HG02610 (cell line): ENCODE data around the gene ST6GALNAC3.
A peak's percentile ranks its signal among the peaks of the same experiment; 100 is the strongest.

Experiments
- ATAC-seq: cut with Tn5 transposase; IDR thresholded peaks from one replicate; pipeline ENCODE4 v1.9.1; 2021; ENCODE audit warnings: mild to moderate bottlenecking, moderate library complexity; ENCODE audit not compliant: unreplicated experiment

Gene ST6GALNAC3

DNA sequence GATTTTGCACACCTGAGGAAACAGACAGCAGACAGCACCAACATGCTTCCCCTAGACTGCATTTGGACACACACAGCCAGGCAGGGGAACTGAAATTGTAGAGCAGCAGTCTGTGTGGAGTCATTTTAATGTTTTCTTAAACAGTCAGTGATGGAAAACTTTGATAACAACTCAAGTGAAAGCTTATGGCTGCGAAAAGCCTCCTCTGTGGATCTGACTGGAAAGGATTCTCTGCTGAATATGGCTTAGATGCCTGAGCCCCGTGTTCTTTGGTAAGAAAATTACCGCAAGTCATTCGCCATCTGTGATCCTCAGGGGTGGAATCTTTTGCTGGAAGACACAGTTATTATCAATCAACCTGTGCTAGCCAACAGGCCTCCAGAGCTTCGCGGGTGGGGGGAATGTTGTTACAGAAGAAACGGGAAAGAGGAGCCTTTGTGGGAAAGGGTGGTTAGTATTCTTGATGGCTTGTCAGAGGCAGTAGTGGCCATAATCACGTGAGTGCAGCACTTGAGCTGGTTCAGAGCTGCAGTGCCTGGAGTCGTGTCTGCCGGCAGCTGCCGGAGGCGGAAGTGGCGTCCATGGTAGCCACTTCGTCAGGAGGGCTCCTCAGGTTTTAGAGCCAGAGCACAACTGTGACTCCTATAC is 204.7 kb downstream of the ST6GALNAC3 start:
- no peak for ATAC-seq

- ATAC-seq: no peak
Measured at GRCh38 chr1:76281306-76281705, 206.8 kb downstream of the ST6GALNAC3 start.

GRCh38 chr1:76284842-76285241 is 210.3 kb downstream of the ST6GALNAC3 start:
- no peak for ATAC-seq

GRCh38 chr1:76285578-76286135 is 211.1 kb downstream of the ST6GALNAC3 start:
- ATAC-seq: no peak

GRCh38 chr1:76287917-76288316 is 213.4 kb downstream of the ST6GALNAC3 start:
- ATAC-seq: no peak

GRCh38 chr1:76288758-76289483 is 214.4 kb downstream of the ST6GALNAC3 start:
- no peak for ATAC-seq

GRCh38 chr1:76289692-76290091 is 215.1 kb downstream of the ST6GALNAC3 start:
- ATAC-seq: no peak

- no peak for ATAC-seq
Measured at GRCh38 chr1:76290271-76290670, 215.7 kb downstream of the ST6GALNAC3 start.

GRCh38 chr1:76291191-76291590 is 216.6 kb downstream of the ST6GALNAC3 start:
- no peak for ATAC-seq

DNA sequence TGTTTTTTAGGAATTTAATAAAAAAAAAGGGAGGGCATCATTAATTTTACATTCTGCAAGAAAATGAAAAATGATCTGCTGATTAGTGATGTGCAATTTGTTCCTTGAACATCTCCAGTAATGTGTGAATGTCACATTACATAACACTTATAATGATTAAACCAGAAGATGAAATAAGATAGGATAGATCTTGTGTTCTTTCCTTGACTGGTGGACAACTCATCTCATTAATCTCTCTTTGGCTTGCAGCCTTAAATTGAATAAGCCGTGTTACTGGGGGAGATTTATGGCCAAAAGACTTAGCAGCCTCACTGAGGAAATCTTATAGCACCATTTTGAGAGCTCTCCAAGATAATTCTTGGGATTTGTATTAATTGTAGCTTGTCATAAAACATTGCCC is 217.2 kb downstream of the ST6GALNAC3 start:
- ATAC-seq: no peak

GRCh38 chr1:76292418-76293184 is 218.1 kb downstream of the ST6GALNAC3 start:
- no peak for ATAC-seq

GRCh38 chr1:76293831-76294230 is 219.3 kb downstream of the ST6GALNAC3 start:
- ATAC-seq: no peak

DNA sequence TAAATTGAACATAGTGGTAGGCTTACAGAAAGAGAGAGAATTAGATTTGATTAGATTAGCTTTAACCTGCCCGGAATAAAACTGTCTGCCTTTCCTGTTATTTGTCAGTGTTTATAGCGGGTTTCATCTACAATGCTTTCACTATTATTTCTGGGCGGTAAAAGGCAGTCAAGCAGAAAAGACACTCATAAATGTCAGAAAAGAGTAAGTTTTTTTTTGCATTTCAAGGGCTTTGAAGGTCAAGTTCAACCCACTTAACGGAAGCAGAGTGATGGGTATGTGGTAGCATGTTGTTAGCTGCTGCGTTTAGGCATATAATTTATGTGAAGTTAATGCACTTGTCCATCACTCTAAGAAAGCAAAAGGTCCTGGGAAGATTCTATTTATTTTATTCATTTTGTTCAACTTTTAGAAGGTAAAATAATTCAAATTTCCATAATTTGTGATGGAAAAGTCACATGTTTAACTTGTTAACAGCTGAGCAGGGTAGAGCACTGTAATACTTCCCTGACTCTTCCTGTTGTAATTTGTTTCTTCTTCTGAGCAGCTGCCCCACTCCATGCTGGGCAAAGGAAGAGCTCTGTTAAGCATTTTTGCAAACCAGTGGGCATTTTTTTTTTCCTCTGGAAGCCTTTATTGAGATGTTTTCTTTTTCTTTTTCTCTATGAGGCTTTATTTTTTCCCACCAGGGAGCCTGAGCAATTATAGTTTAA is 220.1 kb downstream of the ST6GALNAC3 start:
- ATAC-seq: peak; percentile 94

GRCh38 chr1:76298399-76298798 is 223.9 kb downstream of the ST6GALNAC3 start:
- no peak for ATAC-seq

GRCh38 chr1:76299036-76299435 is 224.5 kb downstream of the ST6GALNAC3 start:
- ATAC-seq: no peak

GRCh38 chr1:76300556-76300955 is 226.0 kb downstream of the ST6GALNAC3 start:
- no peak for ATAC-seq

DNA sequence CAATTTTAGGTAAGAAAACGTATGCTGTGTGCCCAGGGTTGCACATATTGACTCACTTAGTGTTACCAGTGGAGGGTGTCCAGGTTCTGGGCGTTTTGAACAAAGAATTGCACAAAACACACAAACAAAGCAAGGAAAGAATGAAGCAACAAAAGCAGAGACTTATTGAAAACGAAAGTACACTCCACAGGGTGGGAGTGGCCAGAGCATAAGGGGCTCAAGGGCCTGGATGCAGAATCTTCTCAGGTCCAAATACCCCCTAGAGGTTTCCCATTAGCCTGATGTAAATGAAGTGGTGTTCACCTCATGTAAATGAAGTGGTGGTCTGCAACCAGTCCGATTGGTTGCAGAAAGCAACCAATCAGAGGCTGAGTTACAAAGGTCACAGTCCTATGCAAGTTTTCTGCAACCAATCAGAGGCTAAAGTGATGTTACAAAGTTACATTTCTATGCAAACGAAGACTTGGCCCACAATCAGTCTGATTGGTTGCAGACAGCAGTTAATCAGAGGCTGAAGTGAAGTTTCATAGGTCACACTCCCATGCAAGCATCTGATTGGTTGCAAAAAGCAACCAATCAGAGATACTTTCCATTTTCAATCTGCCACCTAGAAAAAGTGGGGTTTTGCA is 228.3 kb downstream of the ST6GALNAC3 start:
- ATAC-seq: no peak

DNA sequence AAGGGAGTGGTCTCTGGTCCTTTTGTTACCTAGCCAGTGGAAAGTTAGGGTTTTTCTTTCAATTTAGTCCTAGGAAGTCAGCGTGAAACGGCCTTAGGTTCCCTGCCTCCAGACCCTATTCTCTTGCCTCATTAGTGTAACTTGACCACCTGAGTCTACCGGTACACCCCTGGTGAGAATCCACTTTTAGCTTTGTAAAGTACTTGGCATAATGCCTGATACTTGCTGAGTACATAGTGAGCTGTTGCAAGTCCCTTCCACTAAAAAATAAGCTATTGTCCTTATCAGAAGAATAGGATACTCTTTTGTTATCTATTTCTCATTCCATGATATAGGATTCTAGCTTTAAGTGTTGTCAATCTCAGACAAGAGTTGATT is 228.8 kb downstream of the ST6GALNAC3 start:
- no peak for ATAC-seq

DNA sequence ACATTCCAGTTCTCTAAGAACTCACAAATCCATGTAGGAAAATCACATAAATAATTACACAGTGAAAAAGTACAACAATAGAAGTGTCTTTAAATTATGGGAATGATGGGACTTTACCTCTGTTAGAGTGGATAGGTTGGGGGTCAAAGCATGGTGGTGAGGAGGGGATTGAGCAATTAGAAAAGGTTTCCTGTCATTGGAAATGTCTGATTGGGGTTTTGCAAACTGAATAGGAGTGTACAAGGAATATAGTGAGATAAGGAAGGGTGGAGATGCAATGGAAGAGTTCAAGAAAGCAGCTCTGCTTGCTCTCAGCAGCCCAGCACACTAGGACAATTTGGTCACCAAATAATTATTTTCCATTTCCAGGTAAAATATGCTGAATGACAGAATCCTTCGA is 238.8 kb downstream of the ST6GALNAC3 start:
- ATAC-seq: no peak

GRCh38 chr1:76314730-76315129 is 240.2 kb downstream of the ST6GALNAC3 start:
- no peak for ATAC-seq
